MCF 10A (cell line): Measurements from ENCODE around the gene SHH. TPM values are rescaled to one million over a fixed set of nuclear protein-coding genes. Genes with fewer than 3 reads are reported as not detected.
A peak's percentile ranks its signal among the peaks of the same experiment; 100 is the strongest.

Experiments used
- BruUV-seq: library from RNA; stranded (reverse); fragments of 400-500 nt; replicated peaks from 2 replicates; lab custom pipeline; 2021; lab: Mats Ljungman, UMichigan
- CTCF ChIA-PET: fragments of 300-600 bp; sonication (Branson Sonifier 250); formaldehyde crosslinking; extraction: SDS; loops from one replicate; lab custom pipeline; 2021; ENCODE audit warnings: antibody characterized with exemption, inconsistent platforms; lab: Yijun Ruan, JAX
- POLR2A ChIA-PET: fragments of 300-600, 350-650 bp; sonication (Branson Sonifier 250); formaldehyde crosslinking; extraction: SDS; loops from one replicate; lab custom pipeline; 2020; ENCODE audit warnings: antibody characterized with exemption, inconsistent platforms; lab: Yijun Ruan, JAX
- DNase-seq: peaks from one replicate; pipeline ENCODE4 v3.0.0-alpha.2; 2018; ENCODE audit not compliant: unreplicated experiment
- H3K27ac Mint-ChIP-seq: one replicate; pipeline ENCODE4 v1.8.0; 2022; ENCODE audit warnings: mild to moderate bottlenecking, low read depth, mixed read lengths; ENCODE audit not compliant: unreplicated experiment
- H3K27me3 Mint-ChIP-seq: one replicate; pipeline ENCODE4 v1.8.0; 2022; ENCODE audit warnings: mixed read lengths; ENCODE audit not compliant: insufficient read depth, unreplicated experiment
- H3K36me3 Mint-ChIP-seq: one replicate; pipeline ENCODE4 v1.8.0; 2022; ENCODE audit warnings: mild to moderate bottlenecking, moderate library complexity, mixed read lengths; ENCODE audit not compliant: insufficient read depth, unreplicated experiment
- H3K4me1 Mint-ChIP-seq: one replicate; pipeline ENCODE4 v1.8.0; 2022; ENCODE audit warnings: mixed read lengths; ENCODE audit not compliant: insufficient read depth, unreplicated experiment
- H3K4me3 Mint-ChIP-seq: one replicate; pipeline ENCODE4 v1.8.0; 2022; ENCODE audit warnings: mild to moderate bottlenecking, moderate library complexity, mixed read lengths; ENCODE audit not compliant: unreplicated experiment
- H3K9me3 Mint-ChIP-seq: one replicate; pipeline ENCODE4 v1.8.0; 2022; ENCODE audit warnings: mixed read lengths; ENCODE audit not compliant: unreplicated experiment
- CTCF ChIP-seq: fragments of 200-600 bp; IDR thresholded peaks from one replicate; pipeline ENCODE4 v1.8.0; 2022; ENCODE audit warnings: antibody characterized with exemption, mild to moderate bottlenecking; ENCODE audit not compliant: unreplicated experiment
- intact Hi-C: fragments of 100-400 bp; cut with micrococcal nuclease; formaldehyde crosslinking; loops from 2 replicates; pipeline ENCODE4 v1.14.1; 2022
- total RNA-seq: library from RNA; stranded (reverse); gene quantifications from 2 replicates; pipeline ENCODE4 v1.2.3, GENCODE V29; 2022

The SHH gene
- total RNA-seq, 1 experiment from 2014 or later, result not detected

DNA sequence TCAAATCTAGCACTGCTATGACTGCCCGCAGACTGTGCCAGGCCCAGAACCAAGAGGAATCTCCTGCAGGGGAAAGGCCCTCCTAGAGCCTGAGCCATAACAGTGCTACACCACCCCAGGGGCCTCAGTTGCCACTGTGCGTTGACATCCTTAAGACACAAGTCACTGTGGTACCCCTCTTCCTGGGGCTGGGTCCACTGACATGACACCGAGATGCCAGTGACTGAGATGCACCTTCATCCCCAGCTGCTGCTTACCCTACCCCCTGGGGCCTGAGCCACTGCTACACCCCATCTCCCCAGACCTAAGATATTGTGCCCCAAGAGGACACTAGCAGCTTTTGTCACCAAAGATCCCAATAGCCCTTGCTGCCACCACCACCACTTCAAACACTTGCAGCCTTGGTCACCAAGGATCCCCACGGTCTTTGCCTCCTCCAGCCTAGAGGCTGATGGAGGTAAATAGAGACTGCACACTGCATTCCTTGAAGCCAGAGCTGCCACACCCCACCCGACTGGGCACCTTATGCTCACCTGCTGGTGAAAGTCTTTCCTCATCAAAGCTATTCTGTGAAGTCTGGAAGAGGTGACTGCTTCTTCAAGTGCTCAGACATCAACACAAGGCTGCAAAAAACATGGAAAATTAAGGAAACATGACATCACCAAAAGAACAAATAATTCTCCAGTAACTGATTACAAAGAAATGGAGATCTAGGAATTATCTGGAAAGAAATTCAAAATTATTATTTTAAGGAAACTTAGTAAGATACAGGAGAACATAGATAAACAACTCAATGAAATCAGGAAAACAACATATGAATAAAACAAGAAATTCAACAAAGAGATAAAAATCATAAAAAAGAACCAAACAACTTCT, 40.4 kb upstream of the SHH start:
- no peaks in the 10 kb centered on the region for H3K4me1 Mint-ChIP-seq
- no peak for DNase-seq
- no peaks in the 10 kb centered on the region for H3K27me3 Mint-ChIP-seq
- no peak for TF ChIP-seq CTCF
- peak overlapping the region; percentile 19 for H3K27ac Mint-ChIP-seq
- no peaks in the 10 kb centered on the region for H3K36me3 Mint-ChIP-seq
- no TSS peak for BruUV-seq
- ChIA-PET POLR2A (interaction anchor here (0.5 kb wide), 1 partner anchor 21 kb away, joined by 3 read pairs; no protein-coding TSS in a partner anchor), CTCF (no interaction called here)
- intact Hi-C loops, result no loop called here
- H3K9me3 Mint-ChIP-seq, result peaks cover 12% of the 10 kb centered on the region
- H3K4me3 Mint-ChIP-seq, result no peak overlapping the region

DNA sequence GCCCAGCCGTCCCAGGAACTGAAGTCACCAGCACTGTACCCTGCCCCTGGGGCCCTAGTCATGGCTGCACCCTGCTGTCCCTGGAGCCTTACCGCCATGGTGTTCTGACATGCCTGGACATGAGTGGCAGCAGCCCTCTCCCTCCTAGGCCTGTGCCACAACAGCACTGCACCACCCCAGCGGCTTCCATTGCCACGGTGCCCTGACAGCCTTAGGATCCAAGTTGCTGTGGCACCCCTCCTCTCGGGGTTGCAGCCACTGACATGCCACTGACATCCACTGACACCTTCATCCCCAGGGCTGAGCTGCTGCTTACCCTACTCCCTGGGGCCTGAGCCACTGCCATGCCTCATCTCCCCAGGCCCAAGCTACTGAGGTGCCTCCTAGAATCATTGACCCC, 39.6 kb upstream of the SHH start:
- ChIA-PET CTCF (no interaction called here), POLR2A (interaction anchor here (0.5 to 0.9 kb wide), 2 partner anchors 9 to 22 kb away, joined by 3 read pairs; no protein-coding TSS in a partner anchor)
- intact Hi-C loops, result no loop called here
- H3K36me3 Mint-ChIP-seq, result no peaks in the 10 kb centered on the region
- H3K4me1 Mint-ChIP-seq, result no peaks in the 10 kb centered on the region
- no peak for TF ChIP-seq CTCF
- H3K27ac Mint-ChIP-seq, result no peak overlapping the region
- no peaks in the 10 kb centered on the region for H3K27me3 Mint-ChIP-seq
- no TSS peak for BruUV-seq
- no peak overlapping the region for H3K4me3 Mint-ChIP-seq
- no peak for DNase-seq
- peaks cover 12% of the 10 kb centered on the region for H3K9me3 Mint-ChIP-seq

DNA sequence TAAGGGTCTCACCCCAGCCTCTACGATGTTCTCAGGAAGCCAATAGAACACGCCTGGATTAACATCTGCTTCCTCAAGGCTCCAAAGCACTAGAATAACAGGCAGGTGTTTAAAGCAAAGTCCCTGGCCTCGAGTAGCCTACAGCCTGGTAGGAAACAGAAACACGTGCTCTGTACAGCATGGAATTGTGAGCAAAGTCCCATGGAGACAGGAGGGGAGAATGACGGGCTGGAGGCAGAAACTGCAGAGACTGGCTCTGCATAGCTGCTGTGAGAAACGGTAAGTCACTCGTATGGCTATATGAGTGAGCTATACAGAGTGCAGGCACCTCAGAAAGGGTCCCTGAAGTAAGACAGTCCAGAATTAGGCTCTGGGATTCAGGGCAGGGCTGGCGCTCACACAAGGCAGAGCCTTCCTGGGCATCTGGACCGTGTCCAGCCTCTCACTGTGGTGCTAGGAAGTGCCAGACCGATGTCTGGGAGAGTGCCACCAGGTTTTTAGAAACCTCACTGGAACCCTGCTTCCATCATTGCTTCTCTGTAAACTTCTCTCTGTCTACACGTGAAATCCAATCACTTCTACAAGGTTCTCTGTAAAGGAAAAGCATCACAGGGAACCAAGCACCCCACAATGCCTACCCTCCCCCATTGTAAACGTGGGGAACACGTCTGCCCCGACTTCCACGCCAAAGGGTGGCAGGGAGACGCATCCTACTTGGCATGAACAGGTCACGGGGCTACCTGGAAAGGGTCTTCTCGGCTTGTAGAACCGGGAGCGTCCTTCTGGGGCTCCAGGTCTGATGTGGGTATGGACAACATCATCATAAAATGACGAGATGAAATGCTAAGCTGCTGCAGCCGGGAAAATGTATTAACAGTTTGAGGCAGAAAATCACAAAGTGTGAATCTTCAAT, 38.8 kb upstream of the SHH start:
- no peak for TF ChIP-seq CTCF
- H3K36me3 Mint-ChIP-seq, result no peaks in the 10 kb centered on the region
- intact Hi-C loops, result no loop called here
- no peak overlapping the region for H3K4me3 Mint-ChIP-seq
- H3K9me3 Mint-ChIP-seq, result peaks cover 12% of the 10 kb centered on the region
- no TSS peak for BruUV-seq
- ChIA-PET CTCF (interaction anchor here (0.6 kb wide), 1 partner anchor 768 kb away, joined by 3 read pairs; no protein-coding TSS in a partner anchor), POLR2A (interaction anchor here (0.7 to 0.9 kb wide), 2 partner anchors 10 to 918 kb away, joined by 3 read pairs; no protein-coding TSS in a partner anchor)
- no peaks in the 10 kb centered on the region for H3K4me1 Mint-ChIP-seq
- no peak for DNase-seq
- no peak overlapping the region for H3K27ac Mint-ChIP-seq
- H3K27me3 Mint-ChIP-seq, result no peaks in the 10 kb centered on the region

DNA sequence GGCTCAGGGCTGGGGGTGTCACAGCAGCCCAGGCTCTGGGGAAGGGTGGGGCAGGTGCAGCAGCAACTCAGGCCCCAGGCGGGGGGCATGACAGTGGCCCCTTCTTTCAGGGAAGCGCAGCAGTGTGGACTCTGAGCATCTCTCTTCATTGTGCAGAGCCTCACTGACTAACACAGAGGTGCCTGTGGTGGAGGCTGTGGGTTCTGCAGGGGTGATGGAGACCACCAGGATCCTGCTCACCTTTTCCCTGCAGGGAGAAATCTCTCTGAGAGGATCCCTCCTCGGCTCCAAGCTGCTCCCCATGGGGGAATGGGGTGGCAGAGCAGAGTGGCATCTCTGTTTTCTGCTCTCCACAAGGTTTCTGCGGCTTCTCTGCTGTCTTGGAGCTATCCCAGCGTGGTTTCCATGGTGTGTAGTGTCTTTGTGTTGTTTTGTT, 37.8 kb upstream of the SHH start:
- Mint-ChIP-seq H3K27ac (no peak overlapping the region), H3K36me3 (no peaks in the 10 kb centered on the region), H3K4me3 (no peak overlapping the region), H3K4me1 (no peaks in the 10 kb centered on the region), H3K9me3 (peaks cover 8% of the 10 kb centered on the region), H3K27me3 (no peaks in the 10 kb centered on the region)
- BruUV-seq, result no TSS peak
- no peak for TF ChIP-seq CTCF
- ChIA-PET POLR2A (interaction anchor here (0.7 kb wide), 1 partner anchor 919 kb away, joined by 3 read pairs; no protein-coding TSS in a partner anchor), CTCF (interaction anchor here (0.7 kb wide), 1 partner anchor 306 kb away, joined by 3 read pairs; no protein-coding TSS in a partner anchor)
- no peak for DNase-seq
- intact Hi-C loops, result no loop called here
